ENCODE measurements around the gene FAM98B. TPM values are rescaled to one million over a fixed set of nuclear protein-coding genes. Genes with fewer than 3 reads are reported as not detected.
A peak's percentile ranks its signal among the peaks of the same experiment; 100 is the strongest.

FAM98B gene
- total and polyA plus RNA-seq, 9 of the 15 experiments (the other 6 are each of a cell fraction or from before 2014, with no cell fraction given): 3.1 to 42.0 (median 9.4) TPM

- 0 out of 2 replicates have a peak, but pooled peaks have one; percentile 9 for TF ChIP-seq GATA2 (CRISPR knock-in tag; IDR thresholded peaks at IDR 0.05)
- no peak for TF ChIP-seq DIDO1 (tag; IDR thresholded peaks at IDR 0.05; ENCODE audit: low read depth)
- TF ChIP-seq ZNF347 (CRISPR knock-in tag; IDR thresholded peaks at IDR 0.05; ENCODE audit: low read depth): no peak
- TF ChIP-seq KDM4B (IDR thresholded peaks at IDR 0.05; ENCODE audit: borderline replicate concordance in 2 of 2, low read depth in 1 of 2): no peak
- no peak for TF ChIP-seq ZBTB43 (CRISPR knock-in tag; IDR thresholded peaks at IDR 0.05)
- TF ChIP-seq ZMIZ1 (IDR thresholded peaks at IDR 0.05; ENCODE audit: low read depth in 2 of 2, low read length in 2 of 2): 0 out of 4 replicates have a peak, but pooled peaks of 1 of the 2 experiments have one; percentile 24
- TF ChIP-seq KLF10 (CRISPR knock-in tag; IDR thresholded peaks at IDR 0.05): no peak
- no peak for TF ChIP-seq TARDBP (IDR thresholded peaks at IDR 0.05)
- TF ChIP-seq ZBTB8A (IDR thresholded peaks at IDR 0.05; ENCODE audit: partially characterized antibody): no peak
- no peak for TF ChIP-seq ZBTB17 (CRISPR knock-in tag; IDR thresholded peaks at IDR 0.05)
- TF ChIP-seq LEF1 (IDR thresholded peaks at IDR 0.05): peak; percentile 98
- no peak for TF ChIP-seq FOXP4 (CRISPR knock-in tag; IDR thresholded peaks at IDR 0.05; ENCODE audit: borderline replicate concordance)
- TF ChIP-seq NFE2 (IDR thresholded peaks at IDR 0.05; ENCODE audit: low read depth): no peak
- TF ChIP-seq SNIP1 (IDR thresholded peaks at IDR 0.05; ENCODE audit: low read depth): no peak
- TF ChIP-seq ZFX (CRISPR knock-in tag; IDR thresholded peaks at IDR 0.05): no peak; the same call in 1 of the 2 replicates
- TF ChIP-seq ZNF408 (CRISPR knock-in tag; IDR thresholded peaks at IDR 0.05; ENCODE audit: low read depth): no peak
- TF ChIP-seq NR4A1 (CRISPR knock-in tag; IDR thresholded peaks at IDR 0.05): no peak
- no peak for TF ChIP-seq NR4A1 (tag; IDR thresholded peaks at IDR 0.05)
- TF ChIP-seq CREB5 (CRISPR knock-in tag; IDR thresholded peaks at IDR 0.05): no peak
These were observed 15.6 kb upstream of the FAM98B start (continued) for GRCh38 chr15:38438031-38438986.
